Thoracic aorta (tissue), 2 donors: ENCODE measurements around the gene ZNF324B. TPM values are rescaled to one million over a fixed set of nuclear protein-coding genes. Genes with fewer than 3 reads are reported as not detected.
A peak's percentile ranks its signal among the peaks of the same experiment; 100 is the strongest.

Experiments used
- ATAC-seq: fragments of 150-250 bp; one replicate; pipeline ENCODE4 v1.8.0; 2017; ENCODE audit warnings: low read depth; ENCODE audit not compliant: insufficient number of reproducible peaks, low FRiP score
- DNase-seq: peaks from one replicate; pipeline ENCODE4 v3.0.0-alpha.2; 2020; ENCODE audit warnings: low spot score
- H3K27ac ChIP-seq, 2 donors: fragments of 200-600 bp; sonication (generic); 1 replicate in 1 of 2; 2 replicates in 1 of 2; pipeline ENCODE4 v1.5.1; 2016; ENCODE audit warnings: mild to moderate bottlenecking in 2 of 2, moderate library complexity in 2 of 2
- H3K27me3 ChIP-seq: fragments of 200-600 bp; sonication (generic); replicated peaks from 2 replicates; pipeline ENCODE4 v1.6.0; 2016; ENCODE audit warnings: mild to moderate bottlenecking; ENCODE audit not compliant: insufficient read depth
- H3K36me3 ChIP-seq: fragments of 200-600 bp; sonication (generic); one replicate; pipeline ENCODE4 v1.5.1; 2016
- H3K4me1 ChIP-seq, 2 donors: fragments of 200-600 bp; sonication (generic); 1 replicate in 1 of 2; 2 replicates in 1 of 2; pipeline versions ENCODE4 v1.5.1 to v1.6.0; 2016; ENCODE audit warnings: low read depth in 2 of 2, mild to moderate bottlenecking in 1 of 2; ENCODE audit not compliant: control insufficient read depth in 1 of 2
- H3K4me3 ChIP-seq: fragments of 200-600 bp; sonication (generic); 2 replicates; pipeline ENCODE4 v1.5.1; 2016; ENCODE audit warnings: mild to moderate bottlenecking
- H3K9me3 ChIP-seq: fragments of 200-600 bp; sonication (generic); 2 replicates; pipeline ENCODE4 v1.5.1; 2016
- CTCF ChIP-seq: fragments of 200-600 bp; sonication (generic); IDR thresholded peaks from one replicate; pipeline ENCODE4 v1.5.1; 2019; ENCODE audit warnings: antibody characterized with exemption
- total RNA-seq, 2 donors: library from RNA; depleted of rRNA; stranded (reverse); fragments of >200 nt; gene quantifications; one replicate each; pipeline versions ENCODE4 v1.1.0 to v1.2.3, GENCODE V29; 2016

The ZNF324B gene
- total RNA-seq, 2 donors from 2014 or later = 6.0 to 12.0 TPM

DNA sequence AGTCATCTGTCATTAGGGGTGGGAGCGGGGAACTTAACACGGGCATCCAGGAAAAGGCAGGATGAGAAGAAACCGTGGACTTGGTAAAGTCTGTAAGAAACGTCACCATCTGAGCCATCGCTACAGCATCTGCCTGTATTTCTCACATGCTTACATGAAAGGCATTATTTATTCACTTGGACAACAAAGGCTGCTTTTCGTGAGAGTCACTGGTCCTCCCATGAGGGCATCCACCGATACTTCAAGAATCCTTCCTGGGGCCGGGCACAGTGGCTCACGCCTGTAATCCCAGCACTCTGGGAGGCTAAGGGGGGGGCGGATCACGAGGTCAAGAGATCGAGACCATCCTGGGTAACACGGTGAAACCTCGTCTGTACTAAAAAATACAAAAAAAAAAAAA is 40.8 kb downstream of the ZNF324B start:
- no peaks in the 10 kb centered on the region for H3K4me1 ChIP-seq
- H3K4me3 ChIP-seq = no peak overlapping the region
- no peaks in the 10 kb centered on the region for H3K27me3 ChIP-seq
- TF ChIP-seq CTCF = no peak
- no peaks in the 10 kb centered on the region for H3K36me3 ChIP-seq
- ATAC-seq = no peak
- no peak overlapping the region for H3K27ac ChIP-seq
- no peaks in the 10 kb centered on the region for H3K9me3 ChIP-seq
- no peak for DNase-seq

DNA sequence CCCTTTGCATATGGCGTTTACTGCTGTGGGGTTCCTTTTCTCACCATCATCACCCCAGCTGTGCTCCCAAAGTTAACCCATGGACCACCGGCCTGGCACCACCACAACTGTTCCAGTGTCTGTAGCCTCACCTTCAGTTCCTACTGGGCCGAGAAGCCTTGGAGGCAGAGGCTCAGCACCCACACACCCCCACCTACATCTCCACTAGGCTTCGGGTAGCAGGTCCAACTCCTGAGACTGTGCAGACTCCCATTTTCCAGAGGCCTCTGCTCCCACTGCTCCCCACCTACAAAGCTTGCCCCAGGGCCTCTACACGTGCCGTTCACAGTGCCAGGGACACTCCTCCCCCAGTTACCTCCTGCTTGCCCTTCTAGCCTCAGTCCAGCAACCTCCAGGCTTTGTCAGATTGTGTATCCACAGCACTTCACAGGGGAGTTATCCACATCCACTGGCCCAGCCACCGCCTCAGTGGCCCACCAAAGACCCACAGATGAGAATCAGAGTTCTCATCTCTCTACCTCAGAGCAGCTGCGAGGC is 46.3 kb downstream of the ZNF324B start:
- peaks cover 3 to 29% of the 10 kb centered on the region in 2 donors for H3K4me1 ChIP-seq
- ATAC-seq (no peak), DNase-seq (no peak)
- no peak overlapping the region for H3K4me3 ChIP-seq
- no peaks in the 10 kb centered on the region for H3K36me3 ChIP-seq
- no peaks in the 10 kb centered on the region for H3K9me3 ChIP-seq
- H3K27ac ChIP-seq = no peak overlapping the region
- TF ChIP-seq CTCF = no peak
- no peaks in the 10 kb centered on the region for H3K27me3 ChIP-seq

GRCh38 chr19:58498316-58499020 is 47.0 kb downstream of the ZNF324B start:
- ATAC-seq = peak; percentile 13
- DNase-seq = no peak
- no peak overlapping the region for H3K27ac ChIP-seq

DNA sequence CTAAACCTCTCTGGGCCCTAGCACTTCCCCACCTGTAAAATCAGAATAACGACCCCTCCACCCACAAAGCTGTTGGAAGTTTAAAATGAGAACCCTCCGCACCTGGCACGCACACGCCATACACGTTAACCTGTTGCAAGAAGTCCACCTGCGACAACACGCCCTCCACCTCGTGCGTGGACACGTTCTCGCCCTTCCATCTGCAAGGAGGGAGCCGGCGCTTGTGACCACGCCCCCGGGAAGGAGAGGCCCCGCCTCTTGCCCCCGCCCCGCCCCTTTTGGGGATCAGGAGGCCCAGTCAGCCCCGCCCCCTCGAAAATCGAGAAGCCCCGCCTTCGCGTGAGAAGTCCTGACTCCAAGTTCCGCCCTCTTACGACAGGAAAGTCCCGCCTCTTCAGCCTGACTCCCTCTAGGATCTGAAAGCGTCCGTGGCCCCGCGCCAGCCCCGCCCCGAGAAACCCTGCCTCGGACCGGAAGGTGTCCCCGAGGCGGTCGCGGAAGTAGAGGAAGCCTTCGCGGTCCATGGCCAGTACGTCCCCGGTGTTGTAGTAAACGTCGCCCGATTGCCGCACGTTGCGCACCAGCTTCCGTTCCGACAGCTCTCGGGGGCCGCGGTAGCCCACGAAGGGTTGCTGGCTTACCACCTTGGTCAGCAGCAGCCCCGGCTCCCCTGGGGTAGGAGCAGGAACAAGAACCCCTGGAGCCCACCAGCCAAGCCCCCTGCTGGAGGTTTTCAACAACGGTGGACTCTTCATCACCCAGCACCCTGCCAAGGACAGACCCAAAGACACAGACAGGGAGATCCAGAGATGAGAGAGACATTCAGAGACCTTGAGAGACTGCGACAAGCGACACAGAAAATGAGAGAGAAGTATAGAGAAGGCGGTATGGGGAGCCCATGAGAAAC is 47.9 kb downstream of the ZNF324B start:
- peak overlapping the region; percentile 82 for H3K4me3 ChIP-seq
- H3K27ac ChIP-seq = peak overlapping the region; percentile 67 to 68
- peak; percentile 99 for ATAC-seq
- H3K9me3 ChIP-seq = no peaks in the 10 kb centered on the region
- H3K36me3 ChIP-seq = no peaks in the 10 kb centered on the region
- no peaks in the 10 kb centered on the region for H3K27me3 ChIP-seq
- peak; percentile 99 for DNase-seq
- peak; percentile 13 for TF ChIP-seq CTCF
- peaks cover 3 to 29% of the 10 kb centered on the region in 2 donors for H3K4me1 ChIP-seq

More at GRCh38 chr19:58498316-58499020, 47.0 kb downstream of the ZNF324B start:
- Histone ChIP-seq H3K4me3 (peak overlapping the region; percentile 82), H3K9me3 (no peaks in the 10 kb centered on the region), H3K4me1 (peaks cover 3 to 29% of the 10 kb centered on the region in 2 donors), H3K36me3 (no peaks in the 10 kb centered on the region), H3K27me3 (no peaks in the 10 kb centered on the region)
- no peak for TF ChIP-seq CTCF

DNA sequence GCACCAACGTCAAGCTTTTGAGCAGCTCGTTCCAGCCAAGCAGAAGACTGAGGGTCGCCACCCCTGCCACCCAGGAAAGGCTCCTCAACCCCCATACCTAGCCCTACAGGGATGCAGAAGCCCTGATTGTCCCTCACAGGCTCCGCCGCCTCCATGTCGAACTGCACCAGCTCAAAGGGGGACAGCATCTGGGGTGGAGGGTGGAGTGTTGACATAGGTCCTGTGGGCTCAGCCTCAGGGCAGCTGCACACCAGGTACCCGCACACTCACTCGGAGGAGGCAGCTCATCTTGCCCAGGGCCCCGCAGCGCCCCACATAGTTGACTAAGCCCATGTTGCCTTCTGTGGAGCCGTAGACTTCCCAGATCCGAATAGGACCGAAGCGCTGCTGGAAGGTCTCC is 48.8 kb downstream of the ZNF324B start:
- H3K27ac ChIP-seq = no peak overlapping the region
- H3K27me3 ChIP-seq = no peaks in the 10 kb centered on the region
- no peak for TF ChIP-seq CTCF
- DNase-seq (no peak), ATAC-seq (no peak)
- H3K36me3 ChIP-seq = no peaks in the 10 kb centered on the region
- peaks cover 3 to 29% of the 10 kb centered on the region in 2 donors for H3K4me1 ChIP-seq
- no peak overlapping the region for H3K4me3 ChIP-seq
- no peaks in the 10 kb centered on the region for H3K9me3 ChIP-seq
